OCI-LY7 (cell line): ENCODE measurements around the gene HERC2.

Experiments used
- CTCF ChIP-seq: fragments of 200-600 bp; sonication (generic); conservative IDR thresholded peaks from 2 replicates; pipeline ENCODE4 v1.5.1; 2014; ENCODE audit warnings: mild to moderate bottlenecking, antibody characterized with exemption, low read length, moderate library complexity, mixed read lengths
- EZH2phosphoT487 ChIP-seq: fragments of 200-600 bp; sonication (generic); IDR thresholded peaks from 2 replicates; pipeline ENCODE4 v1.6.1; 2018; ENCODE audit warnings: low read depth, borderline replicate concordance, mild to moderate bottlenecking, mixed run types, antibody characterized with exemption, low read length, moderate library complexity, mixed read lengths

GRCh38 chr15:28113394-28114113 is 208.4 kb downstream of the HERC2 start:
- TF ChIP-seq CTCF (no peak), EZH2phosphoT487 (no peak)
